Keratinocyte (primary cell): ENCODE data around the gene S100A12. TPM values are rescaled to one million over a fixed set of nuclear protein-coding genes. Genes with fewer than 3 reads are reported as not detected.

Source experiments
- DNase-seq: peaks from one replicate; pipeline ENCODE4 v3.0.0-alpha.2; 2011; ENCODE audit warnings: low read depth, missing footprints, low spot score
- FAIRE-seq: peaks from 2 replicates; lab custom pipeline; 2011; peaks lifted over from hg19 to GRCh38; lab: Jason Lieb, UNC
- H2AFZ ChIP-seq: 2 replicates; pipeline ENCODE4 v1.6.0; 2012; ENCODE audit warnings: low read length, control low read depth, inconsistent platforms; ENCODE audit not compliant: control insufficient read depth
- H3K27ac ChIP-seq: 2 replicates; pipeline ENCODE4 v1.5.1; 2011; ENCODE audit warnings: low read length; ENCODE audit not compliant: control insufficient read depth, insufficient read depth
- H3K27me3 ChIP-seq: 3 replicates; pipeline ENCODE4 v1.6.0; 2011; ENCODE audit warnings: low read length; ENCODE audit not compliant: control insufficient read depth, insufficient read depth; ENCODE audit errors: extremely low read depth
- H3K36me3 ChIP-seq, 2 experiments: 2 replicates in 1 of 2; 3 replicates in 1 of 2; pipeline ENCODE4 v1.5.1; 2011; ENCODE audit warnings: low read length in 2 of 2, mild to moderate bottlenecking in 1 of 2; ENCODE audit not compliant: control insufficient read depth in 2 of 2, insufficient read depth in 2 of 2; ENCODE audit errors: extremely low read depth in 1 of 2
- H3K4me1 ChIP-seq: 3 replicates; pipeline ENCODE4 v1.5.1; 2011; ENCODE audit warnings: low read length; ENCODE audit not compliant: control insufficient read depth, insufficient read depth; ENCODE audit errors: extremely low read depth
- H3K4me2 ChIP-seq: 3 replicates; pipeline ENCODE4 v1.6.0; 2011; ENCODE audit warnings: low read depth, low read length; ENCODE audit not compliant: control insufficient read depth, insufficient read depth; ENCODE audit errors: extremely low read depth
- H3K4me3 ChIP-seq, 3 experiments: fragments of 200-600 bp in 1 of 3; sonication (generic) in 1 of 3; 2 replicates in 2 of 3; 3 replicates in 1 of 3; pipeline ENCODE4 v1.5.1; 2011 to 2016; ENCODE audit warnings: low read length in 3 of 3, mild to moderate bottlenecking in 3 of 3, control low read depth in 2 of 3, inconsistent platforms in 1 of 3, low read depth in 1 of 3, mixed read lengths in 1 of 3, mixed run types in 1 of 3, moderate library complexity in 1 of 3; ENCODE audit not compliant: control insufficient read depth in 2 of 3, insufficient read depth in 2 of 3; ENCODE audit errors: extremely low read depth in 1 of 3
- H3K79me2 ChIP-seq: 2 replicates; pipeline ENCODE4 v1.6.0; 2012; ENCODE audit warnings: low read length; ENCODE audit not compliant: control insufficient read depth, insufficient read depth
- H3K9ac ChIP-seq: 3 replicates; pipeline ENCODE4 v1.6.0; 2011; ENCODE audit warnings: low read length; ENCODE audit not compliant: control insufficient read depth, insufficient read depth; ENCODE audit errors: extremely low read depth
- H3K9me1 ChIP-seq: 3 replicates; pipeline ENCODE4 v1.6.0; 2011; ENCODE audit warnings: low read length; ENCODE audit not compliant: control insufficient read depth, insufficient read depth; ENCODE audit errors: extremely low read depth
- H3K9me3 ChIP-seq: 2 replicates; pipeline ENCODE4 v1.5.1; 2012; ENCODE audit warnings: low read depth, low read length; ENCODE audit not compliant: control insufficient read depth
- H4K20me1 ChIP-seq: 3 replicates; pipeline ENCODE4 v1.6.0; 2011; ENCODE audit warnings: low read length; ENCODE audit not compliant: control insufficient read depth, insufficient read depth; ENCODE audit errors: extremely low read depth
- CTCF ChIP-seq, 3 experiments: IDR thresholded peaks in 1 of 3; conservative IDR thresholded peaks in 1 of 3; optimal IDR thresholded peaks in 1 of 3; 2 replicates in 2 of 3; 3 replicates in 1 of 3; pipeline versions ENCODE3 to v1.5.1; 2011; ENCODE audit warnings: low read length in 3 of 3, mild to moderate bottlenecking in 3 of 3, moderate library complexity in 2 of 3, control low read depth in 1 of 3, inconsistent platforms in 1 of 3; ENCODE audit not compliant: insufficient read depth in 2 of 3; ENCODE audit errors: extremely low read depth in 1 of 3
- EZH2 ChIP-seq: IDR thresholded peaks from one replicate; pipeline ENCODE4 v1.6.1; 2012; ENCODE audit warnings: inconsistent platforms, mild to moderate bottlenecking, low read length, moderate library complexity
- dilution Hi-C: fragments of 300-500 bp; cut with MboI; formaldehyde crosslinking; loops from one replicate; pipeline ENCODE4 v1.7.0; 2020; ENCODE audit warnings: low sequenced_read_pairs; ENCODE audit not compliant: extremely low pct_ligation_motif_present
- polyA plus RNA-seq, 5 experiments: library from polyadenylated mRNA; depleted of rRNA in 3 of 5; stranded (reverse) in 3 of 5; stranded (forward) in 1 of 5; unstranded in 1 of 5; fragments of >200 nt; gene quantifications; 1 replicate in 1 of 5; 2 replicates in 3 of 5; 3 replicates in 1 of 5; pipeline versions ENCODE4 v1.2.1 to v1.2.3, GENCODE V29; 2011 to 2012; ENCODE audit warnings: missing spikeins in 2 of 5, low read depth in 1 of 5, low replicate concordance in 1 of 5

S100A12 gene
- polyA plus RNA-seq, 1 donor (not counting 4 experiments of a cell fraction or from before 2014, with no cell fraction given), result 1.5 TPM

GRCh38 chr1:153339802-153340201 is 35.6 kb downstream of the S100A12 start:
- Histone ChIP-seq H3K79me2 (no peaks in the 10 kb centered on the region), H3K36me3 (no peaks in the 10 kb centered on the region), H3K27ac (no peak overlapping the region), H3K27me3 (peaks cover 3% of the 10 kb centered on the region), H4K20me1 (no peaks in the 10 kb centered on the region), H3K4me3 (no peak overlapping the region), H3K9ac (no peak overlapping the region), H3K9me3 (no peaks in the 10 kb centered on the region), H3K4me1 (peaks cover 20% of the 10 kb centered on the region), H2AFZ (no peak overlapping the region), H3K4me2 (no peak overlapping the region), H3K9me1 (no peaks in the 10 kb centered on the region)
- dilution Hi-C loops, result no loop called here
- DNase-seq (no peak), FAIRE-seq (no peak)
- TF ChIP-seq EZH2, result no peak
- no peak for TF ChIP-seq CTCF (optimal IDR thresholded peaks at IDR 0.05 in 1 of 3, IDR thresholded peaks at IDR 0.05 in 1 of 3, conservative IDR thresholded peaks at IDR 0.05 in 1 of 3; ENCODE audit: extremely low read depth in 1 of 3, insufficient read depth in 2 of 3, low read length in 3 of 3)

- H3K36me3 ChIP-seq, result no peaks in the 10 kb centered on the region
- H3K9me3 ChIP-seq, result no peaks in the 10 kb centered on the region
- dilution Hi-C loops, result no loop called here
- H3K9me1 ChIP-seq, result no peaks in the 10 kb centered on the region
- peaks cover 11% of the 10 kb centered on the region for H3K4me1 ChIP-seq
- H3K9ac ChIP-seq, result no peak overlapping the region
- H2AFZ ChIP-seq, result no peak overlapping the region
- H3K4me3 ChIP-seq, result no peak overlapping the region
- no peak overlapping the region for H3K27ac ChIP-seq
- H3K4me2 ChIP-seq, result no peak overlapping the region
- DNase-seq (no peak), FAIRE-seq (no peak)
- H4K20me1 ChIP-seq, result no peaks in the 10 kb centered on the region
- no peak for TF ChIP-seq CTCF (optimal IDR thresholded peaks at IDR 0.05 in 1 of 3, IDR thresholded peaks at IDR 0.05 in 1 of 3, conservative IDR thresholded peaks at IDR 0.05 in 1 of 3; ENCODE audit: extremely low read depth in 1 of 3, insufficient read depth in 2 of 3, low read length in 3 of 3)
- TF ChIP-seq EZH2, result no peak
- no peaks in the 10 kb centered on the region for H3K79me2 ChIP-seq
- H3K27me3 ChIP-seq, result peaks cover 3% of the 10 kb centered on the region
Measured at GRCh38 chr1:153337980-153338853, 37.2 kb downstream of the S100A12 start.
